GM23248 (cell line): ENCODE data around the gene LPAR1. TPM values are rescaled to one million over a fixed set of nuclear protein-coding genes. Genes with fewer than 3 reads are reported as not detected.

Experiments used
- DNase-seq: peaks from one replicate; pipeline ENCODE4 v3.0.0-alpha.2; 2015
- H2AFZ ChIP-seq: fragments of 200-600 bp; sonication (generic); 2 replicates; pipeline ENCODE4 v1.6.1; 2016; ENCODE audit warnings: antibody characterized with exemption
- H3F3A ChIP-seq: fragments of 200-600 bp; sonication (generic); 2 replicates; pipeline ENCODE4 v1.6.1; 2016; ENCODE audit warnings: mild to moderate bottlenecking, antibody characterized with exemption, mixed run types; ENCODE audit not compliant: insufficient read depth
- H3K27ac ChIP-seq: fragments of 200-600 bp; sonication (generic); 2 replicates; pipeline ENCODE4 v1.5.1; 2016; ENCODE audit warnings: mild to moderate bottlenecking
- H3K27me3 ChIP-seq: fragments of 200-600 bp; sonication (generic); replicated peaks from 2 replicates; pipeline ENCODE4 v1.6.1; 2016; ENCODE audit warnings: mild to moderate bottlenecking; ENCODE audit not compliant: insufficient read depth
- H3K36me3 ChIP-seq: fragments of 200-600 bp; sonication (generic); 2 replicates; pipeline ENCODE4 v1.6.1; 2016; ENCODE audit warnings: low read depth, mild to moderate bottlenecking
- H3K4me1 ChIP-seq: fragments of 200-600 bp; sonication (generic); 2 replicates; pipeline ENCODE4 v1.6.1; 2016; ENCODE audit warnings: mild to moderate bottlenecking; ENCODE audit not compliant: insufficient read depth
- H3K4me2 ChIP-seq: fragments of 200-600 bp; sonication (generic); one replicate; pipeline ENCODE4 v1.6.1; 2016; ENCODE audit warnings: mild to moderate bottlenecking; ENCODE audit not compliant: unreplicated experiment
- H3K4me3 ChIP-seq: fragments of 200-600 bp; sonication (generic); 2 replicates; pipeline ENCODE4 v1.5.1; 2016; ENCODE audit warnings: mild to moderate bottlenecking
- H3K79me2 ChIP-seq: fragments of 200-600 bp; sonication (generic); 2 replicates; pipeline ENCODE4 v1.6.1; 2016; ENCODE audit warnings: mild to moderate bottlenecking; ENCODE audit not compliant: insufficient read depth
- H3K9ac ChIP-seq: fragments of 200-600 bp; sonication (generic); 2 replicates; pipeline ENCODE4 v1.6.1; 2016; ENCODE audit warnings: mild to moderate bottlenecking
- H3K9me2 ChIP-seq: fragments of 200-600 bp; sonication (generic); 2 replicates; pipeline ENCODE4 v1.6.1; 2016; ENCODE audit warnings: mixed run types, mild to moderate bottlenecking, moderate library complexity; ENCODE audit not compliant: insufficient read depth
- H3K9me3 ChIP-seq: fragments of 200-600 bp; sonication (generic); one replicate; pipeline ENCODE4 v1.6.1; 2017; ENCODE audit warnings: low read depth
- H4K20me1 ChIP-seq: fragments of 200-600 bp; sonication (generic); 2 replicates; pipeline ENCODE4 v1.6.0; 2016; ENCODE audit not compliant: insufficient read depth
- EZH2 ChIP-seq: fragments of 200-600 bp; sonication (generic); IDR thresholded peaks from 2 replicates; pipeline ENCODE4 v1.6.1; 2018; ENCODE audit warnings: antibody characterized with exemption, mild to moderate bottlenecking; ENCODE audit not compliant: insufficient read depth, poor library complexity, severe bottlenecking
- EZH2phosphoT487 ChIP-seq: fragments of 200-600 bp; sonication (generic); IDR thresholded peaks from 2 replicates; pipeline ENCODE4 v1.6.1; 2018; ENCODE audit warnings: antibody characterized with exemption, moderate library complexity, mild to moderate bottlenecking, low read depth; ENCODE audit not compliant: insufficient read depth
- WGBS, 2 experiments: methylation state at CpG; one replicate each; pipeline ENCODE4 v1.1.6; 2015 to 2017; ENCODE audit warnings: low lambda C conversion rate in 2 of 2, low coverage in 1 of 2; ENCODE audit errors: missing lambda C conversion rate in 2 of 2; 5-methylcytosine and 5-hydroxymethylcytosine counted together
- in situ Hi-C: fragments of 300-500 bp; cut with MboI; formaldehyde crosslinking; loops from 2 replicates; pipeline ENCODE4 v1.15.0; 2020
- polyA plus RNA-seq: library from polyadenylated mRNA; unstranded; fragments of >200 nt; fragmentation: Nextera tagmentation; extraction: Ambion mirVana; gene quantifications from 2 replicates; pipeline ENCODE4 v1.2.1, GENCODE V29; 2016
- total RNA-seq: library from RNA; depleted of rRNA; stranded (reverse); fragments of >200 nt; shearing (Covaris generic); gene quantifications from 2 replicates; pipeline ENCODE4 v1.2.3, GENCODE V29; 2014

Gene LPAR1
- total and polyA plus RNA-seq, 2 experiments from 2014 or later = 40.1 to 90.8 TPM

DNA sequence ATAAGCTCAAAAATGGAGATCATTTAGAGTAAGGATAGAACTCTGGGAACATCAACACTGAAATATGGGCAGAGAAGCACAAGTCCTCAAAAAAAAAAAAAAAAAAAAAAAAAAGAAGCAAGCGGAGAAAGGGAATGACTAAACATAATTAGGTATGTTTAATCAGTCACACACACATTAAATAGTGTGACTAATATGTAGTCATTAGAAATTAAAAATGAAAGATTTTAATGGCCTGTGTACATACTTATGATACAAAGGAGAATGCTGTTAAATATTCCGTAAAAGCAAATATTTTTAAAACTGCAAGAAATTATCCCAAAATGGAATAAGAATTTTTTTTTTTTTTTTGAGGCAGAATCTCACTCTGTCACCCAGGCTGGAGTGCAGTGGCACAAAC is 10.5 kb downstream of the LPAR1 start:
- no peaks in the 10 kb centered on the region for H3K9me3 ChIP-seq
- H3K36me3 ChIP-seq = peaks cover 5% of the 10 kb centered on the region; the same call in 1 of the 2 replicates
- H3K79me2 ChIP-seq = peaks cover 99% of the 10 kb centered on the region
- H3K27ac ChIP-seq = no peak overlapping the region
- no peak overlapping the region for H3K4me2 ChIP-seq
- H3K9ac ChIP-seq = no peak overlapping the region
- H3K9me2 ChIP-seq = no peaks in the 10 kb centered on the region
- TF ChIP-seq EZH2phosphoT487 (no peak), EZH2 (no peak)
- H3K4me1 ChIP-seq = peaks cover 11% of the 10 kb centered on the region
- DNase-seq = peak; percentile 38
- H2AFZ ChIP-seq = no peak overlapping the region
- in situ Hi-C loops = no loop called here
- whole genome bisulfite sequencing, 2 experiments = 27 to 31% methylated on average over 2 of the region's 2 CpGs
- peaks cover 8% of the 10 kb centered on the region; the same call in 1 of the 2 replicates for H3F3A ChIP-seq
- H3K27me3 ChIP-seq = no peaks in the 10 kb centered on the region
- H4K20me1 ChIP-seq = no peaks in the 10 kb centered on the region
- H3K4me3 ChIP-seq = no peak overlapping the region

DNA sequence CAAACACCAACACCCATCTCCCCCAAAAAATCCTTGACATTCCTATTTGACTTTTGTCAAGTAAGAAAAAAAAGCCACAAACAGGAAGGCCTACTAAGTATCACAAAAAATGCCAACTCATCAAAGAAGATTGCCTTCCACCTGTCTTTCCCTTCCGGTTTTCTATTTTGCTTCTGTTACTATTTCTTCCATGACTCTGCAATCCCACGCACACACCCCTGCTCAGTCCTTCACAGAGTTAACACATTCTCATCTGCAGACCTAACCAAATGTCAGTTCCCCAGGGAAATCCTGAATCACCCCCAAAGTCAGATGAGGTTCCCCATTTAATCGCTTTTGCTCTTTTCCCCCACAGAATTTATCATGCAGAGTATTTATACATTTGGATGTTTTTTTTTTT is 15.1 kb downstream of the LPAR1 start:
- no peak for DNase-seq
- 93 to 98% methylated on average over 3 of the region's 3 CpGs for WGBS, 2 experiments
- no peak overlapping the region for H2AFZ ChIP-seq
- no peaks in the 10 kb centered on the region for H3K9me3 ChIP-seq
- 0 out of 2 replicates have a peak, but pooled peaks cover under 1% of the 10 kb centered on the region for H4K20me1 ChIP-seq
- no peak overlapping the region for H3K27ac ChIP-seq
- H3K4me3 ChIP-seq = no peak overlapping the region
- no peaks in the 10 kb centered on the region for H3K36me3 ChIP-seq
- peaks cover 23% of the 10 kb centered on the region for H3K4me1 ChIP-seq
- H3K27me3 ChIP-seq = no peaks in the 10 kb centered on the region
- in situ Hi-C loops = no loop called here
- peaks cover 99% of the 10 kb centered on the region for H3K79me2 ChIP-seq
- no peaks in the 10 kb centered on the region for H3K9me2 ChIP-seq
- H3F3A ChIP-seq = peaks cover 8% of the 10 kb centered on the region; the same call in 1 of the 2 replicates
- no peak for TF ChIP-seq EZH2phosphoT487
- no peak for TF ChIP-seq EZH2
- H3K4me2 ChIP-seq = no peak overlapping the region
- H3K9ac ChIP-seq = no peak overlapping the region

DNA sequence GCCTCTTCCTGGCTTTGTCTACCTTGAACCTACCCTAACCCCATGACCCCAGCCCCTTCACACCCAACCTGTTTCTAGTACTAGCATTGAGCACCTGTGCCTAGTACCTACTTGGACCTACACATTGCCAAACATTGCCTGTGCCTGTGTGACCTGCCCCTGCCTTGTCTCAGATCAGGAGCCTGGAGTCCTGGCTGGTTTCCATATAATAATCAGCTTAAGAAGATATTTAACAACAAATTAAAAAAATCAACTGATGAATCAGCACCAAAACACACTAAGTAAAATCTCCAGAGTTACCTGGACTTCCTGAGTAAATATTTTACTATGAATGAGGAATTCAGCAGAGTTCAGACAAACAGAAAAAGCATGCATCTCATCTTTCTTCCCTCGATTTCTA is 17.7 kb downstream of the LPAR1 start:
- in situ Hi-C loops = no loop called here
- no peak overlapping the region for H3K4me3 ChIP-seq
- no peak for TF ChIP-seq EZH2
- TF ChIP-seq EZH2phosphoT487 = no peak
- no peak overlapping the region for H3K27ac ChIP-seq
- H3K9me2 ChIP-seq = no peaks in the 10 kb centered on the region
- H3K4me1 ChIP-seq = peaks cover 35% of the 10 kb centered on the region
- H4K20me1 ChIP-seq = 0 out of 2 replicates have a peak, but pooled peaks cover 10% of the 10 kb centered on the region
- H3F3A ChIP-seq = peaks cover 19% of the 10 kb centered on the region; the same call in 1 of the 2 replicates
- H3K27me3 ChIP-seq = no peaks in the 10 kb centered on the region
- H3K9me3 ChIP-seq = no peaks in the 10 kb centered on the region
- H3K4me2 ChIP-seq = no peak overlapping the region
- H2AFZ ChIP-seq = no peak overlapping the region
- peaks cover 99% of the 10 kb centered on the region for H3K79me2 ChIP-seq
- DNase-seq = no peak
- no peaks in the 10 kb centered on the region for H3K36me3 ChIP-seq
- 95 to 98% methylated on average over 1 of the region's 1 CpG for WGBS, 2 experiments
- no peak overlapping the region for H3K9ac ChIP-seq

DNA sequence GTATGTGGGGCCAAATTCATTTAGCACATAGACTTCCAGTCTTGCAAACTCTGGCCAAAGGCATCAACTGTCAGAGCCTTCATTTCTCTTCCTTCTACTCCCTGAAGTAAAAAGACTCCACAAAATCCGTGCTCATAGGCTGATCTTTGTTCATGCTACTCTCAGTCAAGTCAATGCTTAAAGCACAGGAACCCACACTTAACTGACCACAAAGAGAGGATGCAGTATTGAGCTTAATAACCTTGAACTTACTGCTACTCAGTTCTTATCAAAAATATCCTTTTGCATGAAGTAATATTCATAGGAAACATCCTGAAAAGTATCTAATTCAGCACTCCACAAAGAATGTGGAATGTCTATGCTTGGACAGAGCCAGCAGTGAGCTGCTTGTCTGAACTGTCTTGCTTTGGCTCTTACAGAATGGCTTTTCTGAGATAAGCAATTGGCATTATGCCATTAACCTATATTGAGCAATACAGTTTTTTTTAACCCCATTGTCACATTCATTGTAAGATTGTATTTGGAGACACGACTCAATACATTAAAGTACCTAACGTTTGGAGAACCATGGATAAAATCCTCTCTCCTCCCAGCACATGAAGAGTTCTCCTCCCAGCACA is 21.7 kb downstream of the LPAR1 start:
- peaks cover 100% of the 10 kb centered on the region for H3K79me2 ChIP-seq
- WGBS, 2 experiments = 23 to 27% methylated on average over 3 of the region's 3 CpGs
- in situ Hi-C loops = no loop called here

More for the DNA sequence above, 21.7 kb downstream of the LPAR1 start:
- no peak overlapping the region for H2AFZ ChIP-seq
- TF ChIP-seq EZH2 (no peak), EZH2phosphoT487 (no peak)
- no peak overlapping the region for H3K4me3 ChIP-seq
- no peaks in the 10 kb centered on the region for H3K9me3 ChIP-seq
- H3K27me3 ChIP-seq = no peaks in the 10 kb centered on the region
- H3F3A ChIP-seq = peaks cover 11% of the 10 kb centered on the region; the same call in 1 of the 2 replicates
- 0 out of 2 replicates have a peak, but pooled peaks cover 13% of the 10 kb centered on the region for H4K20me1 ChIP-seq
- no peak overlapping the region for H3K27ac ChIP-seq
- no peak overlapping the region for H3K4me2 ChIP-seq
- H3K4me1 ChIP-seq = peaks cover 35% of the 10 kb centered on the region
- DNase-seq = peak; percentile 56
- no peaks in the 10 kb centered on the region for H3K9me2 ChIP-seq
- H3K36me3 ChIP-seq = no peaks in the 10 kb centered on the region
- no peak overlapping the region for H3K9ac ChIP-seq
